HCT116 (cell line): Measurements from ENCODE around the gene CYP2C19. TPM values are rescaled to one million over a fixed set of nuclear protein-coding genes. Genes with fewer than 3 reads are reported as not detected.
A peak's percentile ranks its signal among the peaks of the same experiment; 100 is the strongest.

Source experiments
- ATAC-seq: fragments of 200-7000 bp; cut with Tn5 transposase; 2 replicates; pipeline ENCODE4 v1.9.1; 2020; ENCODE audit warnings: mild to moderate bottlenecking, moderate library complexity
- BruUV-seq: library from RNA; stranded (reverse); fragments of 400-500 nt; replicated peaks from 2 replicates; lab custom pipeline; 2021; lab: Mats Ljungman, UMichigan
- CTCF ChIA-PET: fragments of 300-600 bp; sonication (Branson Sonifier 250); formaldehyde crosslinking; loops from one replicate; lab custom pipeline; 2021; ENCODE audit warnings: antibody characterized with exemption; lab: Charles Lee
- POLR2A ChIA-PET: fragments of 300-600, 350-600 bp; sonication (Branson Sonifier 250); formaldehyde crosslinking; loops from one replicate; lab custom pipeline; 2021; ENCODE audit warnings: antibody characterized with exemption; lab: Charles Lee
- RAD21 ChIA-PET, 2 experiments: fragments of 300-600 bp; sonication (Branson Sonifier 250); formaldehyde crosslinking; loops; one replicate each; lab custom pipeline; 2023; ENCODE audit warnings: low total read pairs in 2 of 2; ENCODE audit not compliant: uncharacterized antibody in 2 of 2, unreplicated experiment in 2 of 2, low non-redundant PET in 1 of 2; lab: Charles Lee
- DNase-seq: peaks from one replicate; pipeline ENCODE4 v3.0.0-alpha.2; 2010; ENCODE audit warnings: low read depth, low spot score
- H2AFZ ChIP-seq: fragments of 200-600 bp; shearing (Covaris generic), sonication (generic); 2 replicates; pipeline ENCODE4 v1.6.1; 2017; ENCODE audit warnings: low read depth, mixed run types, mixed read lengths, antibody characterized with exemption, low read length; ENCODE audit not compliant: poor library complexity, severe bottlenecking
- H3K27ac ChIP-seq: 2 replicates; pipeline ENCODE4 v1.5.1; 2012; ENCODE audit warnings: low read depth, low read length
- H3K27me3 ChIP-seq: fragments of 200-600 bp; sonication (generic); 2 replicates; pipeline ENCODE4 v1.6.1; 2016; ENCODE audit warnings: mixed run types, low read length, mixed read lengths; ENCODE audit not compliant: insufficient read depth
- H3K36me3 ChIP-seq, 2 experiments: fragments of 200-500 bp in 1 of 2; fragments of 200-600 bp in 1 of 2; sonication (Bioruptor generic) in 1 of 2; sonication (generic) in 1 of 2; 2 replicates each; pipeline versions ENCODE4 v1.5.1 to v1.6.1; 2014 to 2016; ENCODE audit warnings: low read length in 2 of 2, inconsistent platforms in 1 of 2, mixed read lengths in 1 of 2, mixed run types in 1 of 2; ENCODE audit not compliant: insufficient read depth in 2 of 2, control insufficient read depth in 1 of 2
- H3K4me1 ChIP-seq, 2 experiments: fragments of 200-600 bp in 1 of 2; sonication (generic) in 1 of 2; 2 replicates each; pipeline versions ENCODE4 v1.5.1 to v1.6.1; 2012 to 2017; ENCODE audit warnings: low read length in 2 of 2, inconsistent platforms in 1 of 2, mild to moderate bottlenecking in 1 of 2, mixed read lengths in 1 of 2, mixed run types in 1 of 2, moderate library complexity in 1 of 2; ENCODE audit not compliant: insufficient read depth in 2 of 2, control insufficient read depth in 1 of 2
- H3K4me2 ChIP-seq: fragments of 200-600 bp; sonication (generic); 2 replicates; pipeline ENCODE4 v1.6.1; 2017; ENCODE audit warnings: mixed run types, low read length, mixed read lengths
- H3K4me3 ChIP-seq, 2 experiments: fragments of 200-600 bp in 1 of 2; sonication (generic) in 1 of 2; replicated peaks in 1 of 2; 2 replicates each; pipeline ENCODE4 v1.5.1; 2011 to 2016; ENCODE audit warnings: low read length in 2 of 2, control low read depth in 1 of 2, low read depth in 1 of 2, mild to moderate bottlenecking in 1 of 2, mixed read lengths in 1 of 2, mixed run types in 1 of 2
- H3K79me2 ChIP-seq: fragments of 200-600 bp; sonication (generic); 2 replicates; pipeline ENCODE4 v1.6.1; 2017; ENCODE audit warnings: mild to moderate bottlenecking, mixed run types, low read length, moderate library complexity, mixed read lengths; ENCODE audit not compliant: insufficient read depth
- H3K9ac ChIP-seq: fragments of 200-600 bp; sonication (generic); 2 replicates; pipeline ENCODE4 v1.6.1; 2016; ENCODE audit warnings: low read length, mixed read lengths
- H3K9me2 ChIP-seq: fragments of 200-600 bp; sonication (generic), shearing (Covaris generic); 2 replicates; pipeline ENCODE4 v1.6.1; 2017; ENCODE audit warnings: mixed run types, mild to moderate bottlenecking, moderate library complexity; ENCODE audit not compliant: insufficient read depth
- H3K9me3 ChIP-seq, 2 experiments: fragments of 200-500 bp in 1 of 2; fragments of 200-600 bp in 1 of 2; sonication (Bioruptor generic) in 1 of 2; sonication (generic) in 1 of 2; 2 replicates each; pipeline ENCODE4 v1.6.1; 2014 to 2017; ENCODE audit warnings: low read length in 2 of 2, mixed read lengths in 2 of 2, inconsistent platforms in 1 of 2, low read depth in 1 of 2, mild to moderate bottlenecking in 1 of 2, mixed run types in 1 of 2, moderate library complexity in 1 of 2; ENCODE audit not compliant: control insufficient read depth in 1 of 2, insufficient read depth in 1 of 2
- H4K20me1 ChIP-seq: fragments of 200-600 bp; sonication (generic), shearing (Covaris generic); 2 replicates; pipeline ENCODE4 v1.6.1; 2017; ENCODE audit warnings: mixed run types, mild to moderate bottlenecking, moderate library complexity; ENCODE audit not compliant: insufficient read depth
- ATF3 ChIP-seq: IDR thresholded peaks from 2 replicates; pipeline ENCODE4 v1.6.1; 2012
- CBX3 ChIP-seq: IDR thresholded peaks from 2 replicates; pipeline ENCODE4 v1.6.1; 2012; ENCODE audit warnings: low read depth
- CEBPB ChIP-seq: IDR thresholded peaks from 2 replicates; pipeline ENCODE4 v1.6.1; 2012; ENCODE audit warnings: low read depth
- CTCF ChIP-seq, 3 experiments: fragments of 200-600 bp in 1 of 3; sonication (generic) in 1 of 3; IDR thresholded peaks in 2 of 3; conservative IDR thresholded peaks in 1 of 3; 2 replicates each; pipeline ENCODE4 v1.5.1; 2012 to 2017; ENCODE audit warnings: low read depth in 2 of 3, low read length in 2 of 3, antibody characterized with exemption in 1 of 3, borderline replicate concordance in 1 of 3, control low read depth in 1 of 3, mild to moderate bottlenecking in 1 of 3, mixed read lengths in 1 of 3, mixed run types in 1 of 3, moderate library complexity in 1 of 3; ENCODE audit not compliant: insufficient read depth in 1 of 3
- EGR1 ChIP-seq: IDR thresholded peaks from 2 replicates; pipeline ENCODE4 v1.6.1; 2012; ENCODE audit warnings: low read depth
- ELF1 ChIP-seq: IDR thresholded peaks from 2 replicates; pipeline ENCODE4 v1.6.1; 2012; ENCODE audit warnings: low read depth, borderline replicate concordance
- EZH2phosphoT487 ChIP-seq: fragments of 200-600 bp; IDR thresholded peaks from 2 replicates; pipeline ENCODE4 v1.6.1; 2018; ENCODE audit warnings: antibody characterized with exemption, borderline replicate concordance
- FOSL1 ChIP-seq: IDR thresholded peaks from 2 replicates; pipeline ENCODE4 v1.6.1; 2012; ENCODE audit warnings: low read depth
- JUND ChIP-seq: IDR thresholded peaks from 2 replicates; pipeline ENCODE4 v1.6.1; 2012
- MAX ChIP-seq: IDR thresholded peaks from 2 replicates; pipeline ENCODE4 v1.6.1; 2012
- POLR2AphosphoS5 ChIP-seq: IDR thresholded peaks from 2 replicates; pipeline ENCODE4 v1.6.1; 2011; ENCODE audit warnings: mild to moderate bottlenecking, low read depth, low read length, moderate library complexity
- RAD21 ChIP-seq: IDR thresholded peaks from 2 replicates; pipeline ENCODE4 v1.6.1; 2012; ENCODE audit warnings: low read depth, mild to moderate bottlenecking
- REST ChIP-seq: IDR thresholded peaks from 2 replicates; pipeline ENCODE4 v1.6.1; 2012; ENCODE audit warnings: low read depth
- SIN3A ChIP-seq: IDR thresholded peaks from 2 replicates; pipeline ENCODE4 v1.6.1; 2012; ENCODE audit warnings: low read depth
- SP1 ChIP-seq: IDR thresholded peaks from 2 replicates; pipeline ENCODE4 v1.6.1; 2012; ENCODE audit warnings: low read depth
- SRF ChIP-seq: IDR thresholded peaks from 2 replicates; pipeline ENCODE4 v1.6.1; 2012; ENCODE audit warnings: low read depth
- YY1 ChIP-seq: IDR thresholded peaks from 2 replicates; pipeline ENCODE4 v1.6.1; 2011; ENCODE audit warnings: low read length, low read depth, moderate library complexity, mild to moderate bottlenecking; ENCODE audit not compliant: insufficient replicate concordance; ENCODE audit errors: extremely low read depth
- ZBTB33 ChIP-seq: IDR thresholded peaks from 2 replicates; pipeline ENCODE4 v1.6.1; 2011; ENCODE audit warnings: mild to moderate bottlenecking, low read length, moderate library complexity; ENCODE audit not compliant: insufficient replicate concordance; ENCODE audit errors: extremely low read depth
- ZFX ChIP-seq: fragments of 450-650 bp; IDR thresholded peaks from 2 replicates; pipeline ENCODE4 v1.6.1; 2017
- ZNF274 ChIP-seq: fragments of 200-500 bp; sonication (Bioruptor generic); IDR thresholded peaks from 2 replicates; pipeline ENCODE4 v1.6.1; 2014; ENCODE audit warnings: mild to moderate bottlenecking, low read depth, low read length, inconsistent platforms
- intact Hi-C: fragments of 100-400 bp; cut with micrococcal nuclease; formaldehyde crosslinking; loops from 2 replicates; pipeline ENCODE4 v1.10.0; 2022
- total RNA-seq: library from RNA; stranded (reverse); gene quantifications from one replicate; pipeline ENCODE4 v1.2.1, GENCODE V29; 2021; ENCODE audit not compliant: unreplicated experiment

The CYP2C19 gene
- total RNA-seq, 1 experiment from 2014 or later: not detected

- Histone ChIP-seq H3K9ac (no peak overlapping the region), H3K27me3 (no peaks in the 10 kb centered on the region), H2AFZ (no peak overlapping the region), H3K4me1 (peaks cover 0 to 4% of the 10 kb centered on the region in 2 experiments; a peak in 1 of 4 replicates), H3K36me3 (no peaks in the 10 kb centered on the region), H3K4me2 (peak overlapping the region; percentile 0; the same call in 1 of the 2 replicates), H3K27ac (no peak overlapping the region), H3K79me2 (no peaks in the 10 kb centered on the region), H3K9me2 (no peaks in the 10 kb centered on the region), H3K9me3 (no peaks in the 10 kb centered on the region), H3K4me3 (no peak overlapping the region), H4K20me1 (no peaks in the 10 kb centered on the region)
- BruUV-seq: no TSS peak
- no peak for DNase-seq
- ChIA-PET CTCF (no interaction called here), RAD21 (no interaction called here), POLR2A (no interaction called here)
- TF ChIP-seq ATF3 (no peak), JUND (no peak), EZH2phosphoT487 (no peak), POLR2AphosphoS5 (no peak), ZFX (no peak), EGR1 (no peak), ZNF274 (no peak), SP1 (no peak), ZBTB33 (no peak), SIN3A (no peak), SRF (no peak), REST (no peak), CEBPB (no peak), RAD21 (no peak), MAX (no peak), FOSL1 (no peak), CTCF (IDR thresholded peaks at IDR 0.05 in 2 of 3, conservative IDR thresholded peaks at IDR 0.05 in 1 of 3; ENCODE audit: borderline replicate concordance in 1 of 3, insufficient read depth in 1 of 3, low read depth in 2 of 3, low read length in 2 of 3) (no peak), CBX3 (no peak), YY1 (no peak), ELF1 (no peak)
- intact Hi-C loops: no loop called here
- ATAC-seq: 0 out of 2 replicates have a peak, but pooled peaks have one; percentile 46
Measured at GRCh38 chr10:94859086-94859485, 96.6 kb downstream of the CYP2C19 start.
